HG03571 (cell line): Measurements from ENCODE around the gene MICU1.
A peak's percentile ranks its signal among the peaks of the same experiment; 100 is the strongest.
"Not testable (repeated sequence)": the region's sequence is repeated elsewhere in the genome, so short reads cannot be mapped to it uniquely, and the experiment has no call there.

Experiments
- ATAC-seq: cut with Tn5 transposase; IDR thresholded peaks from one replicate; pipeline ENCODE4 v1.9.1; 2021; ENCODE audit not compliant: unreplicated experiment

Gene MICU1

GRCh38 chr10:72353028-72353964, 272.6 kb downstream of the MICU1 start:
- no peak for ATAC-seq

- no peak for ATAC-seq
Measured at GRCh38 chr10:72351479-72351878, 274.4 kb downstream of the MICU1 start.

GRCh38 chr10:72349438-72349837, 276.4 kb downstream of the MICU1 start:
- no peak for ATAC-seq

DNA sequence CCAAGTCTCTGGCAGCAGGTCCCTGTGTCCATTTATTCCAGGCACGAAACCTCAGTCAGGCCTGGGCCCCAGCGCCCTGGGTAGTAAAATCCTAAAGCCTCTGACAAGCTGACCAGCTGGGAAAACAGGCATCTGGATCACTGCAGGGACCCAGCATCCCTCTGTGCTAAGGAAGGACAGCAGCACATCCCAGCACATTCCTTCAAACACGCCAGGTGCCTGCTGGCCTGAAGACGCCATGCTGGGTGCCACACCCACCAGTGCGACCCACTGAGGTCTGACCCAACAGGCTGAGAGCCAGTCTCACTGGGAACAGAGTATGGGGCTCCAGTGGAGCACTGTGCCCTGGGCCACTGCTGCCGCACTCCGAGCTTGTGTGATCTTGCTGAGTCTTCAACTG, 277.6 kb downstream of the MICU1 start:
- no peak for ATAC-seq

DNA sequence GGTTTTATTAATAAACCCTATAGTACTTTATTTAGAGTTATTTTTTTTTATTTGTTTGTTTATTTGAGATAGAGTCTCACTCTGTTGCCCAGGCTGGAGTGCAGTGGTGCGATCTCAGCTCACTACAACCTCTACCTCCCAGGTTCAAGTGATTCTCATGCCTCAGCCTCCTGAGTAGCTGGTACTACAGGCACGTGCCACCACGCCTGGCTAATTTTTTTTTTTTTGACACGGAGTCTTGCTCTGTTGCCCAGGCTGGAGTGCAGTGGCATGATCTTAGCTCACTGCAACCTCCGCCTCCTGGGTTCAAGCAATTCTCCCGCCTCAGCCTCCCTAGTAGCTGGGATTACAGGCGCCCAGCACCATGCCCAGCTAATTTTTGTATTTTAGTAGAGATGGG, 279.8 kb downstream of the MICU1 start:
- not testable (repeated sequence) for ATAC-seq

DNA sequence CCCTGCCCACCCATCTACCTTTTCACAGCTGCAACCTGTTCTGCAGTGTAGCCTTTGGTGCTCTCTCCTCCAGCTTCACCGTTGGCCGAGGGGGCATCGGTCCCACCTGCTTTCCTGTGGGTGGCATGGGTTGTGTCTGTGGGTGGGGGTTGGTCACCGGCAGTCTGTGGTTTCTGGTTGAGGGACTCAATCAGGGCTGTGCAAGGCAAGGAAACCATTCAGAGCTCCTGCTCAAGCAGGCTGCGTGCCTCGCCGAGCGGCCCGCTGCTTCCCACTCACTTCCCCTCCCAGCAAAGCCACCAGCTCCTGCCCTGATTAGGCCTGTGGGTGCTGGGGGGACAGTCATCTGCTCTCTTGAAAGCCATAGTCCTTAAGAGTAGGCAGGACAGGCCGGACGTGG, 280.9 kb downstream of the MICU1 start:
- ATAC-seq: no peak

GRCh38 chr10:72342911-72343310, 283.0 kb downstream of the MICU1 start:
- ATAC-seq: no peak

- ATAC-seq: no peak
Measured at GRCh38 chr10:72340510-72341261, 285.2 kb downstream of the MICU1 start.

DNA sequence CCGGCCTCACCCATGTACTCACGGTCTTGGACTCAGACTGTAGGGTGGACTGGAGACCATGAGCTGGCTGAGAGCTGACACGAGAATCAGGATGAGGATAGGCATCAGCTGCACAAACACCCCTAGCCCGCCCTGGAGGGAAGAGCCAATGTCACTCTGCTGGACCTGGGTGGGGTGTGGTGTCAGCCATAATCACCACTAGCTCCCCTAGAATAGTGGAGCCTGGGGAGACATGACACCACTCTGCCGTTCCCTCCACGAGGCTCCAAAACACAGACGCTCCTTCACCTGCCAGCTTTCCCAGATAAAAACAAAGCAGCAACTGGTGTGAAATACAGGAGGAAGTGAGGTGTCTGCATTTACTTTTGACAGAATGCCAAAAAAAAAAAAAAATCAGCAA, 287.7 kb downstream of the MICU1 start:
- no peak for ATAC-seq

DNA sequence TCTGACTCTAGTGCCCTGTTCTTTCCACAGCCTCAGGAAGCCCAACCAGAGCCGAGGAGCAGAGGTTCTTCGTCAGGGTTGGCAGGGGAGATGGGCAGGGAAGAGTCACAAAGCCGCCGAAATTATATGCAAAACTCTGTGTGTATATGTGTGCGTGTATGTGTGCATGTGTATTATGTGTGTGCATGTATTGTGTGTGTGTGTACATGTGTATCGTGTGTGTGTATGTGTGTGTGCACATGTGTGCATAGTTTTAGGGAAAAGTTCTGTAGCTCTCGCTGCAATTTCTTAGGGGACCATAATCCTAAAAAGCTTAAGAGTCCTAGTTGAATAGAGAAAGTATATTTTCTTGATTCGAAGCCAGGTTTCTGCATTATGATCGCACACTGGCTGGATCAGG, 288.2 kb downstream of the MICU1 start:
- no peak for ATAC-seq

DNA sequence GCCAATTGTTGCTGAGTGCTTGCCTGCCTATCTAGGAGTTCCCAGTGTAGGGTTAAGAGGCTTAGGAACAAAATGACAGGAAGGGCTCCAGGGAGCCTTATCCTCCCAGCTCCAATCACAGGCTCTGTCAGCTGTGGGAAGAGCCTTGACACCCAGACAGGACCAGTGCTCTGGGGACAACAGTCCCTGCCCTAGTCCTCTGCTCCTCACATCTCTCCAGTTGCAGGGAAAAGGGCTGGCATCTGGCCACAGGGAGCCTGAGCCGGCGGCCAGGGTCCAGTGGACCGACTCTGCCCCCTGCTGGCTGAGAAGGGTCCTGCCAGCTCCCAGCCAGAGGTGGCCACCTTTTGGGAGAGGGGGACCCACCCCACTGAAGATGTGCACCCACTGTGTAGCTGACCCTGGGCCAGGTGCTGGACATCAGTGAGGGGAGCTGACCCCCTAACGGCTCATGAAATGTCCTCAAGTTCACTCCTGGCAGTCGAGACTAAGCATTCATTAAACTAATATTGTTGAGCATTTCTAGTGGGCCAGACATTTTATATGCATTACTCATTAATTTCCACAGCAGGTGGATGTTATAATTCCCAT, 288.7 kb downstream of the MICU1 start:
- ATAC-seq: no peak

DNA sequence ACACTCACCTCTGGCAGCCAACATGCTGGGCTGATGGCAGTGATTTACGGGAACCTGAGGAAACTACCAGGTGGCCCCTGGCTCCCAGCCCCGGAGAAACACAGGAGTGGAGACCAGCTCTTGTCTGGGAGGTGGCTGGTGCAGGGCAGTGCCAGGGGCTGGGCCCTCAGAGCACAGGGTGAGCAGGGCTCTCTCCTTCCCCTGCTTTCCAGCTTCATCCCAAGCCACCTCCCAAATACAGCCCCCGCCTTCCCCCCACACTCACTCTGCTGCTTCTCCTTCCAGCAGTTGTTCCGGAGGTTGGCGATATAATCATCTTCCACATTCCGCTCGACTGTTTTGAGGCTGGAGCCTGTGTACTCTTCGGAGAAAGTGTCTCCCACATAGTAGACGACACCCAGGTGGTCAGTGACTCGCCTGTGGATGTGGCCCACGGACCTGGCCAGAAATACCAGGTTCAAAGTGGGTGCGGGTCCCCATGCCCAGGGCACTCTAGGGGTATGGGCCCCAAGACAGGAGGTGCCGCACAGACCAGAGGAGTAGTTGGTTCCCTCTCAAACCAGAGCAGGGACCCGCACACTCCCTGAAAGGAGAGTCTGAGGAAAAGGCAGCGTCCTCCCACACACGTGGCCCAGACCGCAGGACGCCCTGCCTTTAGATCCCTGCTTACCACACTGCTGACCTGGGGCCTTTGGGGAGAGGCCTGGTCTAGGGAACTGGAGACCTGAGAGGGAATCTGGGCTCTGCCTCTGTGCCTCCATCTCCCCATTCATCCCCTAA, 289.4 kb downstream of the MICU1 start:
- ATAC-seq: no peak

DNA sequence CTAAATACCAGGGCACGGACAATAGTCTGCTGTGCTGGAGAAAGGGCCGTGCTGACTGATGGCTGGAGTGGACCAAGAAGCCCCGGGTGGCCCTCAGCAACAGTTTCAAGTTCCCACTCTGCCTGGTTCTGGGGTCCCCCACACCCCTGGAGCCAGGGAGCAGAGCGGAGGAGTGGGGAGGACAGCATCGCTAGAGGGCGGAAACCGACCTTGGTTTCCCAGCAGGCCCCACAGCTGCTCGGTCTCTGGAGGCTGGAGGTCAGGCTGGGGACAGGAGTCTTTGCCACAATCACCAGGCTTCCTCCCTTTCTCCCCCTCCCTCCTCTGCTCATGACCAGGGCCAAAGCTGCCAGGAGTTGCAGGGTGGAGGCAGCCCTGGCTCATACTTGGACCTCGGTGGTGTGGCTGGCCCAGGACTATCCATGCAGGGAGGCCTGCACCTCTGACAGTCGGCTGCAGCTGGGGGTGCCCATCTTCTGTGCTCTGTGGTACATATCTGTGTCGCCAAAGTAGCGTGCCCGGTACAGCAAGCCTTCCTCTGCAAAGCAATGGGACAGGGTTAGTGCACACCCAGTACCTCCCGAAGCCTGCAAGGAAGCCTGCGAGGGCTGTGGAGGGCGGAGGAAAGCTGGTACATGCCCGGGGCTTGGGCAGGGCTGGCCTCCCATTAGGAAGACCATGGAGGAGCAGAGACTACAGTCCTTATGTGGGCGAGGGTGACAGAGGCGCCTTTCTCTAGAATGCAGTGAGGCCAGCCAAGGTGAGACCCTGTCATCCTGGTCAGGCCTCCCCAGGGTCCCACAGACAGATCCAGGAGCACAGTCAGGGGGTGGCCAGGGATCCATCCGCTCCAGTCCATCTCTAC, 290.3 kb downstream of the MICU1 start:
- ATAC-seq: peak; percentile 29

- peak; percentile 62 for ATAC-seq
Measured at GRCh38 chr10:72334825-72335393, 291.0 kb downstream of the MICU1 start.

DNA sequence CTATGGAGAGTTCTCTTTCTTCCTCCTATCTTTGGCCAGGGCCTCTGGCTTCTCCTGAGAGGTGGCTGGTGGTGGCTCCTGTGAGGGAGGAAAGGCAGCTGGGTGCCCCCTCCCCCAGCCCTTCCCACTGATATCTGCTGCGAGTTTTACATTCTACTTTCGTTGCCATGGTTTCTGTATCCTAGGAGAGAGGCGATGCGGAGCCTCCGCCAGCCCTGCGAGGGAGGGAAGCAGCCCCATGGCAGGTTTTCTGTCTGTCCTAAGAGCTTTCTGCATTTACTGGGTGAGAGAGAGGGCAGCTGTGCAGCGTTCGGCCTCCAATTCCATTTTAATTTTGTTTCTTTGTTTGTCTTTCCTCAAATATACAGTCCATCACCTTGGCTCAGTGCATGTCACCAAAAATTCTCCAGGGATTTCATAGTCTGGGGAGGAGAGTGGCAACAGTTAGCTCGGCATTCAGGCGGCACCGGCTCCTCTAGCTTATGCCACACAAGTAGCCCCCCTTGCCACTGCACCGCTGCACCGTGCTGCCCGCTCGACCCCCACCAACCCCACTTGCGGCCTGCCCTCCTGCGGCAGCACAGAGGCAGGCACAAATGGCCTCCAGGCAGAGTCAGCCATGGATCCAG, 291.6 kb downstream of the MICU1 start:
- ATAC-seq: no peak

- no peak for ATAC-seq
Measured at GRCh38 chr10:72333112-72334015, 292.5 kb downstream of the MICU1 start.

- ATAC-seq: no peak
Measured at GRCh38 chr10:72332423-72333111, 293.3 kb downstream of the MICU1 start.
